ENCODE results near the gene PRKCE.

DNA sequence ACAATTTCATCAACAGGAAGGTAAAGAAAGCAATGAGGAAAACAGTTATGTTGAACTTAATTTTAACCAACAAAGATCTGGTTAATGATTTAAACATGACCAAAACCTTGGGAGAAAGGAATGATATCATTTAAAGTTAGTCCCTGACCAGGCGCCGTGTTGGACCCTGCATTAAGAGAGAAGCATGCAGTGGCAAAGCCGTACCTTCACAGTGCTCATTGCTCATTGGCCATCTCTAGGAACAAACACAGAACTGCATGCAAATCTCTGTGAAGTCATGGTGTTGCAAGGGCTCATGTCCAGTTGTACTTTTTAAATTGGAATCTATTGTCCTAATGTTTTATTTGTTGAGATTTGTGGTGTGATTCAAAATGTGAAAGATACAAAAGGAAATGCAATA lies 28.4 kb upstream of the PRKCE start:
- TF ChIP-seq, protein P1, sequence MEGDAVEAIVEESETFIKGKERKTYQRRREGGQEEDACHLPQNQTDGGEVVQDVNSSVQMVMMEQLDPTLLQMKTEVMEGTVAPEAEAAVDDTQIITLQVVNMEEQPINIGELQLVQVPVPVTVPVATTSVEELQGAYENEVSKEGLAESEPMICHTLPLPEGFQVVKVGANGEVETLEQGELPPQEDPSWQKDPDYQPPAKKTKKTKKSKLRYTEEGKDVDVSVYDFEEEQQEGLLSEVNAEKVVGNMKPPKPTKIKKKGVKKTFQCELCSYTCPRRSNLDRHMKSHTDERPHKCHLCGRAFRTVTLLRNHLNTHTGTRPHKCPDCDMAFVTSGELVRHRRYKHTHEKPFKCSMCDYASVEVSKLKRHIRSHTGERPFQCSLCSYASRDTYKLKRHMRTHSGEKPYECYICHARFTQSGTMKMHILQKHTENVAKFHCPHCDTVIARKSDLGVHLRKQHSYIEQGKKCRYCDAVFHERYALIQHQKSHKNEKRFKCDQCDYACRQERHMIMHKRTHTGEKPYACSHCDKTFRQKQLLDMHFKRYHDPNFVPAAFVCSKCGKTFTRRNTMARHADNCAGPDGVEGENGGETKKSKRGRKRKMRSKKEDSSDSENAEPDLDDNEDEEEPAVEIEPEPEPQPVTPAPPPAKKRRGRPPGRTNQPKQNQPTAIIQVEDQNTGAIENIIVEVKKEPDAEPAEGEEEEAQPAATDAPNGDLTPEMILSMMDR (IDR thresholded peaks at IDR 0.05) = no peak
- TF ChIP-seq POLR2A (IDR thresholded peaks at IDR 0.05) = no peak
